H1 (cell line): ENCODE measurements around the gene PAFAH1B1. TPM values are rescaled to one million over a fixed set of nuclear protein-coding genes. Genes with fewer than 3 reads are reported as not detected.

Source experiments
- BACH1 ChIP-seq: IDR thresholded peaks from 2 replicates; pipeline ENCODE4 v1.6.1; 2012; ENCODE audit warnings: low read length, improper control_type of control experiment
- EZH2 ChIP-seq: fragments of 200-600 bp; sonication (generic); IDR thresholded peaks from 2 replicates; pipeline ENCODE4 v1.7.1; 2012; ENCODE audit warnings: low read depth, mild to moderate bottlenecking, moderate library complexity, low read length, inconsistent platforms; ENCODE audit not compliant: severe bottlenecking
- JUN ChIP-seq: IDR thresholded peaks from 2 replicates; pipeline ENCODE4 v1.6.1; 2011; ENCODE audit warnings: low read depth, mild to moderate bottlenecking, improper control_type of control experiment, low read length
- JUND ChIP-seq: IDR thresholded peaks from 2 replicates; pipeline ENCODE4 v1.6.1; 2011; ENCODE audit warnings: mild to moderate bottlenecking, improper control_type of control experiment, low read length
- SIN3A ChIP-seq, 2 experiments: IDR thresholded peaks in 1 of 2; conservative IDR thresholded peaks in 1 of 2; 2 replicates each; pipeline ENCODE4 v1.6.1; 2011 to 2012; ENCODE audit warnings: low read length in 2 of 2, improper control_type of control experiment in 1 of 2, low read depth in 1 of 2, mild to moderate bottlenecking in 1 of 2
- SP4 ChIP-seq: IDR thresholded peaks from 2 replicates; pipeline ENCODE4 v1.6.1; 2012; ENCODE audit warnings: low read length, inconsistent platforms
- SUZ12 ChIP-seq: fragments of 200-600 bp; sonication (generic); IDR thresholded peaks from 2 replicates; pipeline ENCODE4 v1.6.1; 2012; ENCODE audit warnings: mild to moderate bottlenecking, inconsistent platforms, low read length, moderate library complexity, mixed read lengths
- polyA plus RNA-seq, 7 experiments: library from polyadenylated mRNA; depleted of rRNA in 3 of 7; stranded (reverse) in 5 of 7; unstranded in 2 of 7; fragments of >200 nt in 5 of 7; fragments of 200-250 nt in 2 of 7; gene quantifications; 1 replicate in 5 of 7; 2 replicates in 1 of 7; 4 replicates in 1 of 7; pipeline versions ENCODE4 v1.2.1 to v1.2.3, GENCODE V29; 2011 to 2013; ENCODE audit warnings: missing spikeins in 2 of 7, mixed read lengths in 2 of 7
- total RNA-seq: library from RNA; stranded (reverse); fragmentation: NEBNext Ultra II Directional; extraction: Animal tissue kit (Norgen Biotek cat#: 25700); gene quantifications from 2 replicates; pipeline ENCODE4 v1.2.1, GENCODE V29; 2021
- TF ChIP-seq, protein P1 (sequence below): fragments of 300-600 bp; sonication (generic); IDR thresholded peaks from 2 replicates; pipeline ENCODE4 v1.7.1; 2012; ENCODE audit warnings: low read length, moderate library complexity, mild to moderate bottlenecking, inconsistent platforms; ENCODE audit not compliant: insufficient replicate concordance
- TF ChIP-seq, protein P2 (sequence below): IDR thresholded peaks from 2 replicates; pipeline ENCODE4 v1.6.1; 2011; ENCODE audit warnings: low read depth, mild to moderate bottlenecking, low read length; ENCODE audit not compliant: insufficient read depth
- TF ChIP-seq, protein P3 (sequence below): IDR thresholded peaks from 2 replicates; pipeline ENCODE4 v1.6.1; 2011; ENCODE audit warnings: low read length, improper control_type of control experiment

The PAFAH1B1 gene
- total and polyA plus RNA-seq, 2 of the 8 experiments (the other 6 are each of a cell fraction or from before 2014, with no cell fraction given), result 42.0 to 152 TPM

DNA sequence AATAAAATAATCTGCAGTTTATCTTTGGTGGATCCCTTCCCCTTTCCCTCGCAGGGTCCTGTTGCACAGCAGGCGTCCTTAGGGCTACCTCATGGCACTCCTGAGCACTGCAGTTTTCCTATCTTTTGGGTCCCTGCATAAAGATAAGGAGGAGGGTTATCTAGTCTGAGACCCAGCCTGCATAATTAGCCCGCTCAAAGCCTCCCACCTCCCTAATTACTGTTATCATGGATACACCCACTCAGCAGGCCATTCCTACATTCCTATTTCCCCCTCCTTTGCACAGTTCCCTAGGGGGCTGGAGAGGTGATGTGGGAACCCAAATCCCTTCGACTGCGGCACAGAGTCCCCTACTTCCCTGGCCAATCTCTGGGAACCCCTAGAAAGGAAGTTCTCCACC, 123.2 kb downstream of the PAFAH1B1 start (continued):
- TF ChIP-seq, protein P1, sequence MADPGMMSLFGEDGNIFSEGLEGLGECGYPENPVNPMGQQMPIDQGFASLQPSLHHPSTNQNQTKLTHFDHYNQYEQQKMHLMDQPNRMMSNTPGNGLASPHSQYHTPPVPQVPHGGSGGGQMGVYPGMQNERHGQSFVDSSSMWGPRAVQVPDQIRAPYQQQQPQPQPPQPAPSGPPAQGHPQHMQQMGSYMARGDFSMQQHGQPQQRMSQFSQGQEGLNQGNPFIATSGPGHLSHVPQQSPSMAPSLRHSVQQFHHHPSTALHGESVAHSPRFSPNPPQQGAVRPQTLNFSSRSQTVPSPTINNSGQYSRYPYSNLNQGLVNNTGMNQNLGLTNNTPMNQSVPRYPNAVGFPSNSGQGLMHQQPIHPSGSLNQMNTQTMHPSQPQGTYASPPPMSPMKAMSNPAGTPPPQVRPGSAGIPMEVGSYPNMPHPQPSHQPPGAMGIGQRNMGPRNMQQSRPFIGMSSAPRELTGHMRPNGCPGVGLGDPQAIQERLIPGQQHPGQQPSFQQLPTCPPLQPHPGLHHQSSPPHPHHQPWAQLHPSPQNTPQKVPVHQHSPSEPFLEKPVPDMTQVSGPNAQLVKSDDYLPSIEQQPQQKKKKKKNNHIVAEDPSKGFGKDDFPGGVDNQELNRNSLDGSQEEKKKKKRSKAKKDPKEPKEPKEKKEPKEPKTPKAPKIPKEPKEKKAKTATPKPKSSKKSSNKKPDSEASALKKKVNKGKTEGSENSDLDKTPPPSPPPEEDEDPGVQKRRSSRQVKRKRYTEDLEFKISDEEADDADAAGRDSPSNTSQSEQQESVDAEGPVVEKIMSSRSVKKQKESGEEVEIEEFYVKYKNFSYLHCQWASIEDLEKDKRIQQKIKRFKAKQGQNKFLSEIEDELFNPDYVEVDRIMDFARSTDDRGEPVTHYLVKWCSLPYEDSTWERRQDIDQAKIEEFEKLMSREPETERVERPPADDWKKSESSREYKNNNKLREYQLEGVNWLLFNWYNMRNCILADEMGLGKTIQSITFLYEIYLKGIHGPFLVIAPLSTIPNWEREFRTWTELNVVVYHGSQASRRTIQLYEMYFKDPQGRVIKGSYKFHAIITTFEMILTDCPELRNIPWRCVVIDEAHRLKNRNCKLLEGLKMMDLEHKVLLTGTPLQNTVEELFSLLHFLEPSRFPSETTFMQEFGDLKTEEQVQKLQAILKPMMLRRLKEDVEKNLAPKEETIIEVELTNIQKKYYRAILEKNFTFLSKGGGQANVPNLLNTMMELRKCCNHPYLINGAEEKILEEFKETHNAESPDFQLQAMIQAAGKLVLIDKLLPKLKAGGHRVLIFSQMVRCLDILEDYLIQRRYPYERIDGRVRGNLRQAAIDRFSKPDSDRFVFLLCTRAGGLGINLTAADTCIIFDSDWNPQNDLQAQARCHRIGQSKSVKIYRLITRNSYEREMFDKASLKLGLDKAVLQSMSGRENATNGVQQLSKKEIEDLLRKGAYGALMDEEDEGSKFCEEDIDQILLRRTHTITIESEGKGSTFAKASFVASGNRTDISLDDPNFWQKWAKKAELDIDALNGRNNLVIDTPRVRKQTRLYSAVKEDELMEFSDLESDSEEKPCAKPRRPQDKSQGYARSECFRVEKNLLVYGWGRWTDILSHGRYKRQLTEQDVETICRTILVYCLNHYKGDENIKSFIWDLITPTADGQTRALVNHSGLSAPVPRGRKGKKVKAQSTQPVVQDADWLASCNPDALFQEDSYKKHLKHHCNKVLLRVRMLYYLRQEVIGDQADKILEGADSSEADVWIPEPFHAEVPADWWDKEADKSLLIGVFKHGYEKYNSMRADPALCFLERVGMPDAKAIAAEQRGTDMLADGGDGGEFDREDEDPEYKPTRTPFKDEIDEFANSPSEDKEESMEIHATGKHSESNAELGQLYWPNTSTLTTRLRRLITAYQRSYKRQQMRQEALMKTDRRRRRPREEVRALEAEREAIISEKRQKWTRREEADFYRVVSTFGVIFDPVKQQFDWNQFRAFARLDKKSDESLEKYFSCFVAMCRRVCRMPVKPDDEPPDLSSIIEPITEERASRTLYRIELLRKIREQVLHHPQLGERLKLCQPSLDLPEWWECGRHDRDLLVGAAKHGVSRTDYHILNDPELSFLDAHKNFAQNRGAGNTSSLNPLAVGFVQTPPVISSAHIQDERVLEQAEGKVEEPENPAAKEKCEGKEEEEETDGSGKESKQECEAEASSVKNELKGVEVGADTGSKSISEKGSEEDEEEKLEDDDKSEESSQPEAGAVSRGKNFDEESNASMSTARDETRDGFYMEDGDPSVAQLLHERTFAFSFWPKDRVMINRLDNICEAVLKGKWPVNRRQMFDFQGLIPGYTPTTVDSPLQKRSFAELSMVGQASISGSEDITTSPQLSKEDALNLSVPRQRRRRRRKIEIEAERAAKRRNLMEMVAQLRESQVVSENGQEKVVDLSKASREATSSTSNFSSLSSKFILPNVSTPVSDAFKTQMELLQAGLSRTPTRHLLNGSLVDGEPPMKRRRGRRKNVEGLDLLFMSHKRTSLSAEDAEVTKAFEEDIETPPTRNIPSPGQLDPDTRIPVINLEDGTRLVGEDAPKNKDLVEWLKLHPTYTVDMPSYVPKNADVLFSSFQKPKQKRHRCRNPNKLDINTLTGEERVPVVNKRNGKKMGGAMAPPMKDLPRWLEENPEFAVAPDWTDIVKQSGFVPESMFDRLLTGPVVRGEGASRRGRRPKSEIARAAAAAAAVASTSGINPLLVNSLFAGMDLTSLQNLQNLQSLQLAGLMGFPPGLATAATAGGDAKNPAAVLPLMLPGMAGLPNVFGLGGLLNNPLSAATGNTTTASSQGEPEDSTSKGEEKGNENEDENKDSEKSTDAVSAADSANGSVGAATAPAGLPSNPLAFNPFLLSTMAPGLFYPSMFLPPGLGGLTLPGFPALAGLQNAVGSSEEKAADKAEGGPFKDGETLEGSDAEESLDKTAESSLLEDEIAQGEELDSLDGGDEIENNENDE, result no peak
- no peak for TF ChIP-seq SIN3A (conservative IDR thresholded peaks at IDR 0.05 in 1 of 2, IDR thresholded peaks at IDR 0.05 in 1 of 2; ENCODE audit: low read depth in 1 of 2, low read length in 2 of 2)
- TF ChIP-seq SP4, result no peak
- TF ChIP-seq EZH2, result no peak
- TF ChIP-seq JUND, result no peak
- TF ChIP-seq SUZ12, result no peak
- no peak for TF ChIP-seq JUN
- TF ChIP-seq, protein P2, sequence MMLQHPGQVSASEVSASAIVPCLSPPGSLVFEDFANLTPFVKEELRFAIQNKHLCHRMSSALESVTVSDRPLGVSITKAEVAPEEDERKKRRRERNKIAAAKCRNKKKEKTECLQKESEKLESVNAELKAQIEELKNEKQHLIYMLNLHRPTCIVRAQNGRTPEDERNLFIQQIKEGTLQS, result no peak
- TF ChIP-seq, protein P3, sequence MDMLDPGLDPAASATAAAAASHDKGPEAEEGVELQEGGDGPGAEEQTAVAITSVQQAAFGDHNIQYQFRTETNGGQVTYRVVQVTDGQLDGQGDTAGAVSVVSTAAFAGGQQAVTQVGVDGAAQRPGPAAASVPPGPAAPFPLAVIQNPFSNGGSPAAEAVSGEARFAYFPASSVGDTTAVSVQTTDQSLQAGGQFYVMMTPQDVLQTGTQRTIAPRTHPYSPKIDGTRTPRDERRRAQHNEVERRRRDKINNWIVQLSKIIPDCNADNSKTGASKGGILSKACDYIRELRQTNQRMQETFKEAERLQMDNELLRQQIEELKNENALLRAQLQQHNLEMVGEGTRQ, result no peak
- TF ChIP-seq BACH1, result no peak
